Common myeloid progenitor, CD34-positive (primary cell): Measurements from ENCODE around the gene ARHGEF33.

ENCODE experiments used
- CTCF ChIA-PET: fragments of 350-600 bp; sonication (Branson Sonifier 250); formaldehyde crosslinking; loops from one replicate; lab custom pipeline; 2021; ENCODE audit warnings: antibody characterized with exemption; lab: Charles Lee
- POLR2A ChIA-PET: fragments of 350-600 bp; sonication (Branson Sonifier 250); formaldehyde crosslinking; loops from one replicate; lab custom pipeline; 2021; ENCODE audit warnings: antibody characterized with exemption; lab: Charles Lee
- DNase-seq, 3 donors: peaks; one replicate each; pipeline versions ENCODE4 v3.0.0 to v3.0.0-alpha.2; 2013
- H3K27ac ChIP-seq, 2 experiments: 1 replicate in 1 of 2; 2 replicates in 1 of 2; pipeline ENCODE4 v1.7.0; 2013; ENCODE audit warnings: inconsistent platforms in 2 of 2, low read length in 2 of 2, mild to moderate bottlenecking in 2 of 2, low read depth in 1 of 2, moderate library complexity in 1 of 2; ENCODE audit not compliant: severe bottlenecking in 2 of 2, insufficient read depth in 1 of 2, poor library complexity in 1 of 2
- H3K27me3 ChIP-seq, 5 experiments: replicated peaks in 2 of 5; 1 replicate in 3 of 5; 2 replicates in 2 of 5; pipeline versions ENCODE4 v1.6.1 to v1.7.0; 2013; ENCODE audit warnings: low read length in 4 of 5, mild to moderate bottlenecking in 2 of 5, moderate library complexity in 2 of 5, inconsistent platforms in 1 of 5; ENCODE audit not compliant: insufficient read depth in 5 of 5, control insufficient read depth in 4 of 5
- H3K36me3 ChIP-seq, 4 experiments: 1 replicate in 2 of 4; 2 replicates in 2 of 4; pipeline versions ENCODE4 v1.6.1 to v1.7.0; 2013; ENCODE audit warnings: low read length in 3 of 4, control low read depth in 1 of 4, mild to moderate bottlenecking in 1 of 4; ENCODE audit not compliant: control insufficient read depth in 4 of 4, insufficient read depth in 4 of 4
- H3K4me1 ChIP-seq, 4 experiments: 1 replicate in 3 of 4; 2 replicates in 1 of 4; pipeline versions ENCODE4 v1.6.1 to v1.7.1; 2013; ENCODE audit warnings: low read length in 3 of 4, mild to moderate bottlenecking in 3 of 4, control low read depth in 1 of 4, inconsistent platforms in 1 of 4, moderate library complexity in 1 of 4; ENCODE audit not compliant: control insufficient read depth in 4 of 4, insufficient read depth in 4 of 4; ENCODE audit errors: control extremely low read depth in 1 of 4
- H3K4me3 ChIP-seq, 7 experiments: 1 replicate in 4 of 7; 2 replicates in 3 of 7; pipeline versions ENCODE4 v1.5.1 to v1.7.0; 2013; ENCODE audit warnings: mild to moderate bottlenecking in 7 of 7, low read length in 6 of 7, moderate library complexity in 6 of 7, inconsistent platforms in 2 of 7, low read depth in 2 of 7, control low read depth in 1 of 7; ENCODE audit not compliant: insufficient read depth in 4 of 7, control insufficient read depth in 1 of 7; ENCODE audit errors: extremely low read depth in 1 of 7
- H3K9me3 ChIP-seq, 5 experiments: 1 replicate in 4 of 5; 2 replicates in 1 of 5; pipeline versions ENCODE4 v1.6.1 to v1.7.1; 2013; ENCODE audit warnings: low read length in 4 of 5, mild to moderate bottlenecking in 2 of 5, inconsistent platforms in 1 of 5, low read depth in 1 of 5, moderate library complexity in 1 of 5; ENCODE audit not compliant: control insufficient read depth in 4 of 5, insufficient read depth in 2 of 5; ENCODE audit errors: control extremely low read depth in 1 of 5
- WGBS: methylation state at CpG from one replicate; pipeline ENCODE4 v1.1.5; 2013; ENCODE audit not compliant: insufficient coverage; 5-methylcytosine and 5-hydroxymethylcytosine counted together

ARHGEF33 gene

DNA sequence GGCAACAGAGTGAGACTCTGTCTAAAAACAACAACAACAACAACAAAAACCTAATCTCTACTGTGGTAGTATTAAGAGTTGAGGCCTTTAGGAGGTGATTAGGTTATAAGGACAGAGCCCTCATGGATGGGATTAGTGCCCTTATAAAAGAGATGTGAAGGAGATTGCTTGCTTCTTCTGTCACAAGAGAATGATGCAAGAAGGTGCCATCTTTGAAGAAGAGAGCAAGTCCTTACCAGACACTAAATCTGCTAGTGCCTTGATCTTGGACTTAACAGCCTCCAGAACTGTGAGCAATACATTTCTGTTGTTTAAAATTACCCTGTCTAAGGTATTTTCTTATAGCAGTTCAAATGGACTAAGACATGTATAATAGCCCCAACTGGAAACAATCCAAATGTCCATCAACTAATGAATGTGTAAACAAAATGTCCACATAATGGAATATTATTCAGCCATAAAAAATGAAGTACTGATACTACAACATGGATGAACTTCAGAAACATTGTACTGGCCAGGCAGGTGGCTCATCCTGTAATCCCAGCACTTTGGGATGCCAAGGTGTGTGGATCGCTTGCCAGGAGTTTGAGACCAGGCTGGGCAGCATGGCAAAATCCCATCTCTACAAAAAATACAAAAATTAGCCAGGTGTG, 1.6 kb upstream of the ARHGEF33 start:
- H3K4me3 ChIP-seq: no peak overlapping the region
- H3K9me3 ChIP-seq: peaks cover 0 to 3% (median 0%) of the 10 kb centered on the region in 5 experiments
- H3K36me3 ChIP-seq: no peaks in the 10 kb centered on the region
- H3K27me3 ChIP-seq: no peaks in the 10 kb centered on the region
- DNase-seq: no peak
- ChIA-PET POLR2A (no interaction called here), CTCF (interaction anchor here (0.6 kb wide), 1 partner anchor 46 kb away, joined by 3 read pairs; no protein-coding TSS in a partner anchor)
- H3K4me1 ChIP-seq: no peaks in the 10 kb centered on the region
- no peak overlapping the region for H3K27ac ChIP-seq
- no CpG with 5 or more reads among the region's 1 CpG for WGBS

DNA sequence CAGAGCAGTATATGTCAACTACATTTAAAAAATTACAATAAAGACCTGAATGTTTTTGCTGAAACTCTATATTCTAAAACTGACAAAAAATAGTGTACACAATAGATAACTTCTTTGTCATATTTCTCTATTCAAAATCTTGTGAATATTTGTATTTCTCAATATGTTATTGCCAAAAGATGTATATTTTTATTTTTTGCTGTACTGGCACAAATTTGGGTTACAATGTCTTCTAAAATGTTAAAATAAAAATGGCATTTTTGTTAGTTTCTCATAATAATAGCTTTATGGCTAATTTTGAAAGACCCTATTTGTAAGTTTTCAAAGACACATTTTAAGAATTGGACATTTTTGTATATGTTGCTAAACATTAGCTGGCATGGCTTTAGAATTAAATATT, 630 bp upstream of the ARHGEF33 start:
- no peaks in the 10 kb centered on the region for H3K36me3 ChIP-seq
- ChIA-PET CTCF (no interaction called here), POLR2A (no interaction called here)
- H3K27ac ChIP-seq: no peak overlapping the region
- H3K27me3 ChIP-seq: no peaks in the 10 kb centered on the region
- no peak for DNase-seq
- no peaks in the 10 kb centered on the region for H3K4me1 ChIP-seq
- no peak overlapping the region for H3K4me3 ChIP-seq
- H3K9me3 ChIP-seq: peaks cover 0 to 3% (median 0%) of the 10 kb centered on the region in 5 experiments

DNA sequence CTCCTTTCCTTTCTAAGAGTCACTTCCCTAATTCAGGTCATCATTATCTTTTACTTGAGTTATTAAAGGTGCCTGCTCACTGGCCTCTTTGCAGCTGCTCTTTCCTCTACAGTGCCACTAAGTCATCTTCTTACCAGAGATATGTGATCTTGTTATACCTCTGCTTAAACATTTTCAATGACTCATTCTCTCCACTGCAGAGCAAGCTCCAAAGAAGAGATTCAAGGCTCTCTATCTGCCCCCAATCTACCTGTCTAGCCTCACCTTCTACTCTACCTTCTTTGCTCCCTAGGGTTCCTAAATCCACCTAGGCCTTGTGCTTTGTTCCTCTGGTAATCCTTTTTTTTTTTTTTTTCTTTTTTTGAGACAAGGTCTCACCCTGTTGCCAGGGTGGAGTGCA, 3.1 kb downstream of the ARHGEF33 start:
- DNase-seq: no peak
- POLR2A ChIA-PET: no interaction called here
- Histone ChIP-seq H3K4me1 (no peaks in the 10 kb centered on the region), H3K27me3 (no peaks in the 10 kb centered on the region), H3K27ac (no peak overlapping the region), H3K36me3 (no peaks in the 10 kb centered on the region), H3K4me3 (no peak overlapping the region), H3K9me3 (peaks cover 0 to 1% (median 0%) of the 10 kb centered on the region in 5 experiments)
- CTCF ChIA-PET: no interaction called here

DNA sequence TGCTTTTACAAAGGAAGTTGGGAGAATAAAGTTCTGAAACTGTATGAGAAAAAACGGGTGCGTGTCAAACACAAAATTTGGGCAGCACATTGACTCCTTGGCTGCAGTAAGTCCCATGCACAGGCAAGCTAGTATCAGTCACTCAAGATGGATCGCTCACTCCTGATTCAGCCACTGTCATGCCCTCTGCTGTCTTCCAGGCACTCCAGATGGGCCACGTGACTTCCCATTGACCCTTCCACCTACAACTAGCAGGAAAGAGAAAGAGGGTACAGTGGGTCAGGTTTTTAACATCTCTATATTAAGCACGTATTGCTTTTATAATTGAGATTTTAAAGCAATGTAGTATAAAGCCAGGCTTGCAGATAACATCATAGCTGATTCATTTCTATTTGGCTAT, 8.6 kb downstream of the ARHGEF33 start:
- Histone ChIP-seq H3K27me3 (no peaks in the 10 kb centered on the region), H3K4me3 (no peak overlapping the region), H3K36me3 (no peaks in the 10 kb centered on the region), H3K4me1 (no peaks in the 10 kb centered on the region), H3K27ac (no peak overlapping the region), H3K9me3 (no peaks in the 10 kb centered on the region)
- WGBS: 100% methylated on average over 4 of the region's 5 CpGs
- CTCF ChIA-PET: no interaction called here
- no peak for DNase-seq
- POLR2A ChIA-PET: no interaction called here

DNA sequence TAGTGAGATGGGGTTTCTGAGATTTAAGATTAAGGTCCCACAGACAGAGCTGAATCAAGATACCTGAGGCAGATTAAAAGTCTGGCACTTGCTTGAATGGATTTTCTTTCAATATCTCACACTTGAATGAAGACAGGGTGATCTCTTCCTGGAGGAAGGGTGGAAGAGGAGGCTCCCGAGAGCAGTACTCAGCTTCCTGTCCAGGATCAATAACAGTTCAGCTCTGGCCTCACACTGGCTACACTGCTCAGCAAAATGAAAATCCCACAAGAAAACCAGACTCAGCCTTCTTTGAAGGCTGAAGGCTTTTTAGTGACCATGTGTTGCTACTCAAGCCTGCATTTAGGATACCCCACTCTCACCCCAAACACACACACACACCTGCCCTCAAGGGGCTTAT, 11.1 kb downstream of the ARHGEF33 start:
- Histone ChIP-seq H3K36me3 (no peaks in the 10 kb centered on the region), H3K27ac (no peak overlapping the region), H3K9me3 (no peaks in the 10 kb centered on the region), H3K27me3 (no peaks in the 10 kb centered on the region), H3K4me1 (no peaks in the 10 kb centered on the region), H3K4me3 (no peak overlapping the region)
- no CpG with 5 or more reads among the region's 1 CpG for whole genome bisulfite sequencing
- ChIA-PET POLR2A (no interaction called here), CTCF (interaction anchor here (1.1 kb wide), 1 partner anchor 45 kb away, joined by 3 read pairs; no protein-coding TSS in a partner anchor)
- no peak for DNase-seq

DNA sequence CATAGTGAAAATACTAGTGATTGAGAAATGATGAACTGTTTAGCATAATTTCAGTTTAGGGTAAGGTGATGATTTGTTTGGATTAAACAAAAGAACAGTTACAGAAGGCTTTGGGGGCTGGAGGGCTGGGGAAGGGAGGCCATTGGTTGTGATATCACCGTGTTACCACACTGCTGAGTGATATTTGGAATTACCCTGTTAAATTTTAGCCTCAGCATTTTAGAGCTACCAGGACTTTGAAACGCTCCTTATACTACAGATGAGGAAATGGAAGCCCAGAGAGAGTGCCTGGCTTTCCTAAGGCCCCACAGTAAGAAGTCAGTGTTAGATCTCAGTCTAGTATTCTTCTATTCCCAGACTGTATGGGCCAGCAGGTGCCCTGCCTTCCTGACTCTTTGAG, 15.6 kb downstream of the ARHGEF33 start:
- Histone ChIP-seq H3K4me3 (no peak overlapping the region), H3K4me1 (peaks cover 0 to 2% (median 0%) of the 10 kb centered on the region in 4 experiments), H3K27ac (no peak overlapping the region), H3K36me3 (no peaks in the 10 kb centered on the region), H3K27me3 (no peaks in the 10 kb centered on the region), H3K9me3 (no peaks in the 10 kb centered on the region)
- WGBS: 86% methylated on average over 2 of the region's 2 CpGs
- ChIA-PET CTCF (no interaction called here), POLR2A (no interaction called here)
- no peak for DNase-seq

DNA sequence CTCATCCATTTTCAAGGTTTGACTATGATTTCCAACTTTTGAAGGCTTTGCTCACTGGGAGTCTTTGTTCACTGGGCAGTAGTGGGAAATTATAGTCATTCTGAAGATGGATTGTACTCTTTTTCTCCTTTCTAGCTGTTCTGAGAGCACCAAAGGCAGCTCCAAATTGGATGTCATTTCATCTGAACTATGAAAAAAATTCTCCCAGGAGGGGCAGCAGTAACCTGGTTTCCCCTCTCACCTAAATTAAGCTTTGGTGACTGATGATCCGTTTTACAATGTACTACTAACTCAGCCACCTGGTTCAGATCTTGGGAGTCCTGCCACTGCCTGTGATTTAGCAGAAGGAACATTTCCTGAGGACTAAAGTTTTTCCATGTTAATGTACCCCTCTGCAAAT, 17.6 kb downstream of the ARHGEF33 start:
- Histone ChIP-seq H3K4me1 (peaks cover 0 to 2% (median 0%) of the 10 kb centered on the region in 4 experiments), H3K27ac (no peak overlapping the region), H3K27me3 (no peaks in the 10 kb centered on the region), H3K4me3 (no peak overlapping the region), H3K9me3 (no peaks in the 10 kb centered on the region), H3K36me3 (no peaks in the 10 kb centered on the region)
- CTCF ChIA-PET: no interaction called here
- no peak for DNase-seq
- WGBS: 100% methylated on average over 1 of the region's 1 CpG
- POLR2A ChIA-PET: no interaction called here
